ENCODE measurements around the gene CCDC6.

DNA sequence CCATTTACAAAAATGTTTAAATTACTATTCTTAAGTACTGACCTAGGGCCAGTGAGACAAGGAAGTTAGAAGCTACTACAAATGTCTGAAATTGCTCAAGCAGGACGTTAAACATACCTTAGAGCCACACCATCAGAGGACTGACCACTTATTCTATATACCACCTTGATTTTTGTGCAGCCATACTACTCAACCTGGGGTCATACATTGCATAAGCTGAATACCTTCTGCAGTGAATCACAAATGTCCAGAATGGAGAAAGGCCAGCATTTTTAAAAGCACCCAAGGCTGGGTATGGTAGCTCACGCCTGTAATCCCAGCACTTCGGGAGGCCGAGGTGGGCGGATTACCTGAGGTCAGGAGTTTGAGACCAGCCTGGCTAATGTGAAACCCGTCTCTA lies 131.9 kb downstream of the CCDC6 start:
- TF ChIP-seq CTCF (IDR thresholded peaks at IDR 0.05): no peak
- TF ChIP-seq POLR2A (IDR thresholded peaks at IDR 0.05): no peak
